Activated CD8-positive, alpha-beta memory T cell treated with anti-CD3 and anti-CD28 coated beads, Interleukin-2, amount 10 ng/mL, durations not matched to agents 7 days and 5 days (primary cell): ENCODE results near the gene CCDC102A. TPM values are rescaled to one million over a fixed set of nuclear protein-coding genes. Genes with fewer than 3 reads are reported as not detected.

ENCODE experiments used
- ATAC-seq: fragments of 150-1000 bp; cut with Tn5 transposase; one replicate; pipeline ENCODE4 v1.10.0; 2021; ENCODE audit warnings: moderate library complexity
- CTCF ChIA-PET: fragments of 350-600 bp; sonication (Branson Sonifier 250); formaldehyde crosslinking; loops from one replicate; lab custom pipeline; 2021; ENCODE audit warnings: antibody characterized with exemption; lab: Charles Lee
- DNase-seq: peaks from one replicate; pipeline ENCODE4 v3.0.0-alpha.2; 2020
- H3K27ac Mint-ChIP-seq: one replicate; pipeline ENCODE4 v1.8.0; 2021; ENCODE audit warnings: mild to moderate bottlenecking, mixed read lengths
- H3K27me3 Mint-ChIP-seq: one replicate; pipeline ENCODE4 v1.8.0; 2021; ENCODE audit warnings: mixed read lengths
- H3K36me3 Mint-ChIP-seq: one replicate; pipeline ENCODE4 v1.8.0; 2021; ENCODE audit warnings: mild to moderate bottlenecking, mixed read lengths
- H3K4me1 Mint-ChIP-seq: one replicate; pipeline ENCODE4 v1.8.0; 2021; ENCODE audit warnings: mixed read lengths
- H3K4me3 Mint-ChIP-seq: one replicate; pipeline ENCODE4 v1.8.0; 2021; ENCODE audit warnings: mild to moderate bottlenecking, moderate library complexity, mixed read lengths
- H3K9me3 Mint-ChIP-seq: one replicate; pipeline ENCODE4 v1.8.0; 2022; ENCODE audit warnings: low read depth, mixed read lengths
- total RNA-seq, 2 experiments: library from RNA; stranded (reverse); gene quantifications; one replicate each; pipeline ENCODE4 v1.2.3, GENCODE V29; 2021

Gene CCDC102A
- total RNA-seq, 2 experiments from 2014 or later: 19.7 to 20.2 TPM

GRCh38 chr16:57540906-57541753, 4.8 kb upstream of the CCDC102A start:
- H3K4me1 Mint-ChIP-seq: peaks cover 84% of the 10 kb centered on the region
- ATAC-seq (no peak), DNase-seq (peak; percentile 40)
- no peaks in the 10 kb centered on the region for H3K9me3 Mint-ChIP-seq
- no peaks in the 10 kb centered on the region for H3K27me3 Mint-ChIP-seq
- CTCF ChIA-PET: interaction anchor here (0.8 to 4.0 kb wide), 6 partner anchors 21 to 107 kb away, joined by 3 to 22 read pairs (median 4); no protein-coding TSS in a partner anchor
- peaks cover 13% of the 10 kb centered on the region for H3K36me3 Mint-ChIP-seq
- H3K27ac Mint-ChIP-seq: peak overlapping the region; percentile 87
- no peak overlapping the region for H3K4me3 Mint-ChIP-seq

- Mint-ChIP-seq H3K27me3 (no peaks in the 10 kb centered on the region), H3K9me3 (no peaks in the 10 kb centered on the region), H3K36me3 (peaks cover 9% of the 10 kb centered on the region), H3K27ac (peak overlapping the region; percentile 62), H3K4me3 (no peak overlapping the region), H3K4me1 (peaks cover 81% of the 10 kb centered on the region)
- ATAC-seq (no peak), DNase-seq (peak; percentile 41)
- CTCF ChIA-PET: interaction anchor here (1.0 to 4.0 kb wide), 3 partner anchors 35 to 108 kb away, joined by 3 to 22 read pairs (median 6); no protein-coding TSS in a partner anchor
These were observed 4.0 kb upstream of the CCDC102A start for GRCh38 chr16:57540387-57540786.

- H3K27ac Mint-ChIP-seq: peak overlapping the region; percentile 90
- H3K27me3 Mint-ChIP-seq: no peaks in the 10 kb centered on the region
- peaks cover 4% of the 10 kb centered on the region for H3K36me3 Mint-ChIP-seq
- H3K4me1 Mint-ChIP-seq: peaks cover 81% of the 10 kb centered on the region
- peak; percentile 72 for DNase-seq
- H3K9me3 Mint-ChIP-seq: no peaks in the 10 kb centered on the region
- peak; percentile 27 for ATAC-seq
- CTCF ChIA-PET: interaction anchor here (1.9 to 4.0 kb wide), 6 partner anchors 19 to 109 kb away, joined by 6 to 22 read pairs (median 15); no protein-coding TSS in a partner anchor
- H3K4me3 Mint-ChIP-seq: peak overlapping the region; percentile 66
These were observed 2.9 kb upstream of the CCDC102A start for GRCh38 chr16:57539072-57539796.

- CTCF ChIA-PET: interaction anchor here (0.8 to 2.9 kb wide), 9 partner anchors 10 to 462 kb away, joined by 3 to 21 read pairs (median 7); partner anchors contain the start of gene POLR2C
- peaks cover 82% of the 10 kb centered on the region for H3K4me1 Mint-ChIP-seq
- H3K9me3 Mint-ChIP-seq: no peaks in the 10 kb centered on the region
- peak overlapping the region; percentile 66 for H3K4me3 Mint-ChIP-seq
- H3K27me3 Mint-ChIP-seq: no peaks in the 10 kb centered on the region
- DNase-seq: peak; percentile 81
- peak; percentile 20 for ATAC-seq
- peak overlapping the region; percentile 90 for H3K27ac Mint-ChIP-seq
- peaks cover 2% of the 10 kb centered on the region for H3K36me3 Mint-ChIP-seq
These were observed 1.9 kb upstream of the CCDC102A start for GRCh38 chr16:57538235-57538721.

- H3K9me3 Mint-ChIP-seq: no peaks in the 10 kb centered on the region
- DNase-seq (no peak), ATAC-seq (no peak)
- H3K4me1 Mint-ChIP-seq: peaks cover 80% of the 10 kb centered on the region
- H3K36me3 Mint-ChIP-seq: peaks cover 2% of the 10 kb centered on the region
- peak overlapping the region; percentile 66 for H3K4me3 Mint-ChIP-seq
- peak overlapping the region; percentile 90 for H3K27ac Mint-ChIP-seq
- H3K27me3 Mint-ChIP-seq: no peaks in the 10 kb centered on the region
- CTCF ChIA-PET: interaction anchor here (0.8 to 2.9 kb wide), 13 partner anchors 10 to 462 kb away, joined by 3 to 21 read pairs (median 6); partner anchors contain the start of gene POLR2C
These were observed 1.3 kb upstream of the CCDC102A start for GRCh38 chr16:57537581-57538234.

GRCh38 chr16:57537194-57537505, 779 bp upstream of the CCDC102A start:
- H3K9me3 Mint-ChIP-seq: no peaks in the 10 kb centered on the region

GRCh38 chr16:57535680-57536305, 578 bp downstream of the CCDC102A start:
- DNase-seq (peak; percentile 96), ATAC-seq (peak; percentile 79)
- Mint-ChIP-seq H3K27ac (peak overlapping the region; percentile 90), H3K27me3 (no peaks in the 10 kb centered on the region), H3K9me3 (no peaks in the 10 kb centered on the region), H3K36me3 (peaks cover 1% of the 10 kb centered on the region), H3K4me3 (peak overlapping the region; percentile 84), H3K4me1 (peaks cover 80% of the 10 kb centered on the region)
- CTCF ChIA-PET: interaction anchor here (1.7 to 2.5 kb wide), 3 partner anchors 13 to 73 kb away, joined by 6 to 8 read pairs (median 7); partner anchors contain the start of gene POLR2C

More at GRCh38 chr16:57537194-57537505, 779 bp upstream of the CCDC102A start:
- no peak for DNase-seq
- H3K27ac Mint-ChIP-seq: peak overlapping the region; percentile 90
- H3K27me3 Mint-ChIP-seq: no peaks in the 10 kb centered on the region
- ATAC-seq: no peak
- peaks cover 79% of the 10 kb centered on the region for H3K4me1 Mint-ChIP-seq
- H3K36me3 Mint-ChIP-seq: no peaks in the 10 kb centered on the region
- CTCF ChIA-PET: interaction anchor here (0.8 to 2.9 kb wide), 12 partner anchors 9 to 463 kb away, joined by 3 to 21 read pairs (median 6); partner anchors contain the start of gene POLR2C
- peak overlapping the region; percentile 66 for H3K4me3 Mint-ChIP-seq

- DNase-seq (peak; percentile 45), ATAC-seq (no peak)
- Mint-ChIP-seq H3K27me3 (no peaks in the 10 kb centered on the region), H3K27ac (peak overlapping the region; percentile 90), H3K4me1 (peaks cover 82% of the 10 kb centered on the region), H3K36me3 (peaks cover 1% of the 10 kb centered on the region), H3K9me3 (no peaks in the 10 kb centered on the region), H3K4me3 (peak overlapping the region; percentile 84)
- CTCF ChIA-PET: interaction anchor here (1.9 kb wide), 1 partner anchor 15 kb away, joined by 7 read pairs; no protein-coding TSS in a partner anchor
These were observed 1.3 kb downstream of the CCDC102A start for GRCh38 chr16:57534881-57535658.

GRCh38 chr16:57534337-57534880, 2.0 kb downstream of the CCDC102A start:
- CTCF ChIA-PET: interaction anchor here (0.9 to 1.9 kb wide), 2 partner anchors 14 to 15 kb away, joined by 3 to 7 read pairs; no protein-coding TSS in a partner anchor
- Mint-ChIP-seq H3K4me3 (peak overlapping the region; percentile 84), H3K27me3 (no peaks in the 10 kb centered on the region), H3K9me3 (no peaks in the 10 kb centered on the region), H3K4me1 (peaks cover 82% of the 10 kb centered on the region), H3K27ac (peak overlapping the region; percentile 65), H3K36me3 (peaks cover 7% of the 10 kb centered on the region)
- DNase-seq (peak; percentile 43), ATAC-seq (no peak)

- Mint-ChIP-seq H3K4me1 (peaks cover 77% of the 10 kb centered on the region), H3K27me3 (no peaks in the 10 kb centered on the region), H3K27ac (peak overlapping the region; percentile 65), H3K9me3 (no peaks in the 10 kb centered on the region), H3K36me3 (peaks cover 7% of the 10 kb centered on the region), H3K4me3 (peak overlapping the region; percentile 84)
- CTCF ChIA-PET: interaction anchor here (0.9 kb wide), 1 partner anchor 14 kb away, joined by 3 read pairs; no protein-coding TSS in a partner anchor
- ATAC-seq (no peak), DNase-seq (peak; percentile 51)
These were observed 2.7 kb downstream of the CCDC102A start for GRCh38 chr16:57533431-57534336.
